ENCODE results near the gene MCF2L2. TPM values are rescaled to one million over a fixed set of nuclear protein-coding genes. Genes with fewer than 3 reads are reported as not detected.

The MCF2L2 gene
- polyA plus RNA-seq, 1 experiment: 0.11 TPM

GRCh38 chr3:183385698-183386613 lies 42.5 kb downstream of the MCF2L2 start:
- POLR2A ChIA-PET: interaction anchor here (1.1 kb wide), 1 partner anchor 200 kb away, joined by 4 read pairs; no protein-coding TSS in a partner anchor
- no peaks in the 10 kb centered on the region for H3K36me3 ChIP-seq (ENCODE audit: control insufficient read depth, insufficient read depth, low read length)
- H3K27me3 ChIP-seq (ENCODE audit: control insufficient read depth, insufficient read depth, low read length): no peaks in the 10 kb centered on the region; the same call in 1 of the 2 replicates
- CTCF ChIA-PET: interaction anchor here (0.7 to 9.2 kb wide), 12 partner anchors 14 to 276 kb away, joined by 3 to 284 read pairs (median 3); no protein-coding TSS in a partner anchor
- TF ChIP-seq, protein P1, sequence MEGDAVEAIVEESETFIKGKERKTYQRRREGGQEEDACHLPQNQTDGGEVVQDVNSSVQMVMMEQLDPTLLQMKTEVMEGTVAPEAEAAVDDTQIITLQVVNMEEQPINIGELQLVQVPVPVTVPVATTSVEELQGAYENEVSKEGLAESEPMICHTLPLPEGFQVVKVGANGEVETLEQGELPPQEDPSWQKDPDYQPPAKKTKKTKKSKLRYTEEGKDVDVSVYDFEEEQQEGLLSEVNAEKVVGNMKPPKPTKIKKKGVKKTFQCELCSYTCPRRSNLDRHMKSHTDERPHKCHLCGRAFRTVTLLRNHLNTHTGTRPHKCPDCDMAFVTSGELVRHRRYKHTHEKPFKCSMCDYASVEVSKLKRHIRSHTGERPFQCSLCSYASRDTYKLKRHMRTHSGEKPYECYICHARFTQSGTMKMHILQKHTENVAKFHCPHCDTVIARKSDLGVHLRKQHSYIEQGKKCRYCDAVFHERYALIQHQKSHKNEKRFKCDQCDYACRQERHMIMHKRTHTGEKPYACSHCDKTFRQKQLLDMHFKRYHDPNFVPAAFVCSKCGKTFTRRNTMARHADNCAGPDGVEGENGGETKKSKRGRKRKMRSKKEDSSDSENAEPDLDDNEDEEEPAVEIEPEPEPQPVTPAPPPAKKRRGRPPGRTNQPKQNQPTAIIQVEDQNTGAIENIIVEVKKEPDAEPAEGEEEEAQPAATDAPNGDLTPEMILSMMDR (IDR thresholded peaks at IDR 0.05; ENCODE audit: insufficient read depth, low read depth, low read length): peak; percentile 69
- no peak overlapping the region for H3K4me3 ChIP-seq (ENCODE audit: low read depth, low read length)
- DNase-seq (ENCODE audit: low read depth): no peak

DNA sequence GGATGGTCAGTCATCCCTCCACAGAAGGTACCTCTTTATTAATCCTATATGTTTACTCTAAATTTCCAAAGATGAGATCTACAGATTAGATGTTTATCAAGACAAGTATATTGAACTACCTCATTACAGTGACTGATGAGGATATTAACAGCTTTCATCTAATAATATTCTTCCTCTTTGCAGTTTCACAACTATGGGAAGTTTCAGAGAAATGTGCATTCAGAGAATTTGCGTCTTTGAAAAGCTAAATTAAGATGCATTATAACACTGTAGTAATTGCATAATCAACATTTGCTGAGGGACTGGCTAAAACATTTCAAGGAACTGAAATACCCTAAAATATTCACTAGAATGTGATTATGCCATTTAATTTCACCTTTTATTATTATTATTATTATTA lies 46.7 kb downstream of the MCF2L2 start:
- H3K36me3 ChIP-seq (ENCODE audit: control insufficient read depth, insufficient read depth, low read length): no peaks in the 10 kb centered on the region
- H3K4me3 ChIP-seq (ENCODE audit: low read depth, low read length): no peak overlapping the region
- ChIA-PET POLR2A (no interaction called here), CTCF (interaction anchor here (0.6 to 9.2 kb wide), 22 partner anchors 10 to 668 kb away, joined by 3 to 284 read pairs (median 4); no protein-coding TSS in a partner anchor)
- TF ChIP-seq, protein P1 (IDR thresholded peaks at IDR 0.05; ENCODE audit: insufficient read depth, low read depth, low read length): no peak
- no peak for DNase-seq (ENCODE audit: low read depth)
- no peaks in the 10 kb centered on the region; the same call in 1 of the 2 replicates for H3K27me3 ChIP-seq (ENCODE audit: control insufficient read depth, insufficient read depth, low read length)

GRCh38 chr3:183381179-183381578 lies 47.2 kb downstream of the MCF2L2 start:
- TF ChIP-seq, protein P1 (IDR thresholded peaks at IDR 0.05; ENCODE audit: insufficient read depth, low read depth, low read length): no peak
- DNase-seq (ENCODE audit: low read depth): no peak
- H3K36me3 ChIP-seq (ENCODE audit: control insufficient read depth, insufficient read depth, low read length): no peaks in the 10 kb centered on the region
- H3K4me3 ChIP-seq (ENCODE audit: low read depth, low read length): no peak overlapping the region
- ChIA-PET POLR2A (no interaction called here), CTCF (interaction anchor here (1.1 to 9.2 kb wide), 5 partner anchors 9 to 258 kb away, joined by 4 to 284 read pairs (median 23); no protein-coding TSS in a partner anchor)
- H3K27me3 ChIP-seq (ENCODE audit: control insufficient read depth, insufficient read depth, low read length): no peaks in the 10 kb centered on the region; the same call in 1 of the 2 replicates

DNA sequence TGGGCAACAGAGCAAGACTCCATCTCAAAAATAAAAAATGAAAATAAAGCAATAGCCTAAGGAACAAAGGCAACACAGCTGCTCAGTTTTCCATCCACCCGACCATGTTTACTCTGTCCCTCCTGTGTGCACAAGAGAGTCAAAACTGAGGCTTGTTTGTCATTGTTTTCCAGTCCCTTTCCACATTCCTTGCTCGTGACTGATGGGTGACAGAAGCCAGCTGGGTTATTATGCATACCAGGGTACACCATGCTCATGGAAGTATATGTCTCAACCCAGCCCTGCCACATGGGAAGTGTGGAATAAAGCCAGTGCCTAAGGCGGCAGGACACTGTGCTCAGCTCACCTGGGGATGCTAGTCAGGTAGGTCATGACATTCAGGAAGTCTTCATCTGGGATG lies 49.5 kb downstream of the MCF2L2 start:
- ChIA-PET POLR2A (no interaction called here), CTCF (interaction anchor here (1.1 to 9.2 kb wide), 2 partner anchors 195 to 254 kb away, joined by 3 to 284 read pairs; no protein-coding TSS in a partner anchor)
- no peak for DNase-seq (ENCODE audit: low read depth)

More for the DNA sequence above, 49.5 kb downstream of the MCF2L2 start:
- Histone ChIP-seq H3K4me3 (ENCODE audit: low read depth, low read length) (no peak overlapping the region), H3K27me3 (ENCODE audit: control insufficient read depth, insufficient read depth, low read length) (no peaks in the 10 kb centered on the region; the same call in 1 of the 2 replicates), H3K36me3 (ENCODE audit: control insufficient read depth, insufficient read depth, low read length) (no peaks in the 10 kb centered on the region)
- TF ChIP-seq, protein P1 (IDR thresholded peaks at IDR 0.05; ENCODE audit: insufficient read depth, low read depth, low read length): no peak

Data from BJ (cell line).